K562 (cell line): ENCODE data around the gene RNF214. TPM values are rescaled to one million over a fixed set of nuclear protein-coding genes. Genes with fewer than 3 reads are reported as not detected.

Experiments
- ATAC-seq: fragments of 200-7000 bp; cut with Tn5 transposase; 3 replicates; pipeline ENCODE4 v1.9.1; 2020; ENCODE audit warnings: moderate library complexity
- BruUV-seq: library from RNA; stranded (reverse); fragments of 400-500 nt; replicated peaks from 2 replicates; lab custom pipeline; 2021; lab: Mats Ljungman, UMichigan
- CTCF ChIA-PET: fragments of 300-600 bp; formaldehyde crosslinking; extraction: SDS; loops from one replicate; lab custom pipeline; 2021; ENCODE audit warnings: low intra/inter-chr PET ratio; lab: Yijun Ruan, JAX
- POLR2A ChIA-PET: fragments of 300-600, 350-650 bp; sonication (Branson Sonifier 250); formaldehyde crosslinking; extraction: SDS; loops from one replicate; lab custom pipeline; 2021; ENCODE audit warnings: antibody characterized with exemption, inconsistent platforms; lab: Yijun Ruan, JAX
- DNase-seq, 4 experiments: peaks; one replicate each; pipeline versions ENCODE4 v3.0.0 to v3.0.0-alpha.2; 2011 to 2018; ENCODE audit warnings: low spot score in 3 of 4, mixed read lengths in 3 of 4; ENCODE audit errors: extremely low read depth in 1 of 4
- FAIRE-seq: peaks from 2 replicates; lab custom pipeline; 2011; peaks lifted over from hg19 to GRCh38; lab: Jason Lieb, UNC
- H2AFZ ChIP-seq: 2 replicates; pipeline ENCODE4 v1.6.0; 2011; ENCODE audit warnings: low read depth, low read length, control low read depth, inconsistent platforms
- H3K27ac ChIP-seq: fragments of 200-600 bp; 3 replicates; pipeline ENCODE4 v1.8.0; 2011; ENCODE audit warnings: low read depth, mild to moderate bottlenecking, control low read depth, inconsistent platforms, low read length, moderate library complexity, mixed read lengths; ENCODE audit errors: extremely low read depth
- H3K27me3 ChIP-seq, 2 experiments: fragments of 300-600 bp in 1 of 2; 2 replicates in 1 of 2; 3 replicates in 1 of 2; pipeline versions ENCODE4 v1.6.0 to v1.8.0; 2011; ENCODE audit warnings: inconsistent platforms in 2 of 2, low read length in 2 of 2, mild to moderate bottlenecking in 1 of 2, mixed read lengths in 1 of 2, moderate library complexity in 1 of 2; ENCODE audit not compliant: control insufficient read depth in 2 of 2, insufficient read depth in 2 of 2
- H3K36me3 ChIP-seq: fragments of 300-600 bp; 3 replicates; pipeline ENCODE4 v1.8.0; 2011; ENCODE audit warnings: mild to moderate bottlenecking, low read length, inconsistent platforms; ENCODE audit not compliant: control insufficient read depth, insufficient read depth
- H3K4me1 ChIP-seq, 2 experiments: fragments of 200-600 bp in 1 of 2; replicated peaks in 1 of 2; 2 replicates in 1 of 2; 3 replicates in 1 of 2; pipeline versions ENCODE4 v1.5.1 to v1.8.0; 2011; ENCODE audit warnings: inconsistent platforms in 2 of 2, low read length in 2 of 2, mild to moderate bottlenecking in 1 of 2, mixed read lengths in 1 of 2, moderate library complexity in 1 of 2; ENCODE audit not compliant: control insufficient read depth in 2 of 2, insufficient read depth in 2 of 2
- H3K4me2 ChIP-seq: 2 replicates; pipeline ENCODE4 v1.6.1; 2011; ENCODE audit warnings: low read length, control low read depth, inconsistent platforms, mixed read lengths; ENCODE audit not compliant: insufficient read depth
- H3K4me3 ChIP-seq: fragments of 200-600 bp; sonication (generic), shearing (Covaris generic); 2 replicates; pipeline ENCODE4 v1.5.1; 2016; ENCODE audit warnings: control low read depth, inconsistent platforms
- H3K79me2 ChIP-seq: fragments of 200-600 bp; 3 replicates; pipeline ENCODE4 v1.8.0; 2011; ENCODE audit warnings: low read length, inconsistent platforms; ENCODE audit not compliant: control insufficient read depth, insufficient read depth
- H3K9ac ChIP-seq, 2 experiments: 2 replicates each; pipeline versions ENCODE4 v1.6.0 to v1.6.1; 2011; ENCODE audit warnings: low read depth in 2 of 2, low read length in 2 of 2, control low read depth in 1 of 2, inconsistent platforms in 1 of 2, mild to moderate bottlenecking in 1 of 2, mixed read lengths in 1 of 2; ENCODE audit not compliant: insufficient read depth in 1 of 2
- H3K9me1 ChIP-seq: one replicate; pipeline ENCODE4 v1.6.0; 2011; ENCODE audit warnings: inconsistent platforms, mild to moderate bottlenecking, low read length, moderate library complexity; ENCODE audit not compliant: control insufficient read depth, insufficient read depth
- H3K9me3 ChIP-seq: replicated peaks from 2 replicates; pipeline ENCODE4 v1.5.1; 2011; ENCODE audit warnings: low read depth, low read length, inconsistent platforms; ENCODE audit not compliant: control insufficient read depth, insufficient read depth
- H4K20me1 ChIP-seq: replicated peaks from 2 replicates; pipeline ENCODE4 v1.6.1; 2011; ENCODE audit warnings: low read length, inconsistent platforms, mixed read lengths; ENCODE audit not compliant: control insufficient read depth, insufficient read depth
- CAMTA2 ChIP-seq: fragments of 250-450 bp; sonication (Bioruptor Pico); conservative IDR thresholded peaks from 2 replicates; pipeline ENCODE4 v1.5.1; 2022
- HNRNPLL ChIP-seq: fragments of 200-400 bp; formaldehyde crosslinking; IDR thresholded peaks from 2 replicates; pipeline ENCODE4 v1.6.1; 2017; ENCODE audit warnings: low read length, low read depth, mild to moderate bottlenecking; ENCODE audit not compliant: poor library complexity, severe bottlenecking
- NFE2 ChIP-seq: IDR thresholded peaks from 2 replicates; pipeline ENCODE4 v1.6.1; 2014; ENCODE audit warnings: antibody characterized with exemption, low read depth
- RBFOX2 ChIP-seq: fragments of 200-400 bp; formaldehyde crosslinking; IDR thresholded peaks from 2 replicates; pipeline ENCODE4 v1.6.1; 2017; ENCODE audit warnings: low read depth, mild to moderate bottlenecking, low read length, moderate library complexity
- ZFP1 ChIP-seq: fragments of 450-650 bp; formaldehyde crosslinking; IDR thresholded peaks from 2 replicates; pipeline ENCODE4 v1.4.0; 2020; ENCODE audit warnings: mild to moderate bottlenecking, mixed read lengths
- ZNF586 ChIP-seq: fragments of 450-650 bp; formaldehyde crosslinking; conservative IDR thresholded peaks from 2 replicates; pipeline ENCODE4 v1.4.0; 2020; ENCODE audit warnings: mild to moderate bottlenecking, moderate library complexity
- ZNF77 ChIP-seq: fragments of 250-450 bp; sonication (Bioruptor Pico); IDR thresholded peaks from 2 replicates; pipeline ENCODE4 v1.5.0; 2020
- WGBS: fragments of 100-300 bp; shearing (Covaris generic); methylation state at CpG from one replicate; pipeline ENCODE4 v1.1.6; 2016; ENCODE audit warnings: low coverage, mixed read lengths; ENCODE audit not compliant: insufficient coverage; ENCODE audit errors: missing lambda C conversion rate; 5-methylcytosine and 5-hydroxymethylcytosine counted together
- in situ Hi-C: fragments of 300-500 bp; cut with MboI; formaldehyde crosslinking; loops from 4 replicates; pipeline ENCODE4 v1.15.0; 2018; ENCODE audit warnings: inconsistent platforms, mixed read lengths
- intact Hi-C: fragments of 100-400 bp; cut with micrococcal nuclease; formaldehyde crosslinking; loops from 2 replicates; pipeline ENCODE4 v1.14.2; 2022
- polyA plus RNA-seq, 8 experiments: library from polyadenylated mRNA; depleted of rRNA in 4 of 8; stranded (reverse) in 5 of 8; unstranded in 3 of 8; fragments of >200 nt; fragmentation: Nextera tagmentation in 2 of 8; fragmentation: Illumina TruSeq in 1 of 8; extraction: Ambion mirVana in 2 of 8; extraction: Trizol in 1 of 8; gene quantifications; 2 replicates each; pipeline versions ENCODE4 v1.2.1 to v1.2.3, GENCODE V29; 2011 to 2014; ENCODE audit warnings: inconsistent platforms in 1 of 8, missing spikeins in 1 of 8
- total RNA-seq, 7 experiments: library from RNA; depleted of rRNA in 6 of 7; stranded (reverse); fragments of >200 nt in 6 of 7; fragmentation: Illumina TruSeq in 2 of 7; extraction: Trizol in 2 of 7; gene quantifications; 2 replicates each; pipeline versions ENCODE4 v1.2.1 to v1.2.3, GENCODE V29; 2011 to 2021; ENCODE audit warnings: low replicate concordance in 1 of 7
- TF ChIP-seq, protein P1 (sequence below): sonication (generic); formaldehyde crosslinking; IDR thresholded peaks from 2 replicates; pipeline ENCODE4 v1.8.1; 2022; ENCODE audit warnings: missing genetic modification reagents
- TF ChIP-seq, protein P2 (sequence below): fragments of 200-600 bp; sonication (generic); IDR thresholded peaks from one replicate; pipeline ENCODE4 v1.6.1; 2012; ENCODE audit warnings: mild to moderate bottlenecking, low read depth, low read length, inconsistent platforms

Gene RNF214
- total and polyA plus RNA-seq, 9 of the 15 experiments (the other 6 are each of a cell fraction or from before 2014, with no cell fraction given): 6.6 to 24.8 (median 11.9) TPM

- peak; percentile 42; the same call in 1 of the 2 replicates for TF ChIP-seq RBFOX2
- TF ChIP-seq, protein P1, sequence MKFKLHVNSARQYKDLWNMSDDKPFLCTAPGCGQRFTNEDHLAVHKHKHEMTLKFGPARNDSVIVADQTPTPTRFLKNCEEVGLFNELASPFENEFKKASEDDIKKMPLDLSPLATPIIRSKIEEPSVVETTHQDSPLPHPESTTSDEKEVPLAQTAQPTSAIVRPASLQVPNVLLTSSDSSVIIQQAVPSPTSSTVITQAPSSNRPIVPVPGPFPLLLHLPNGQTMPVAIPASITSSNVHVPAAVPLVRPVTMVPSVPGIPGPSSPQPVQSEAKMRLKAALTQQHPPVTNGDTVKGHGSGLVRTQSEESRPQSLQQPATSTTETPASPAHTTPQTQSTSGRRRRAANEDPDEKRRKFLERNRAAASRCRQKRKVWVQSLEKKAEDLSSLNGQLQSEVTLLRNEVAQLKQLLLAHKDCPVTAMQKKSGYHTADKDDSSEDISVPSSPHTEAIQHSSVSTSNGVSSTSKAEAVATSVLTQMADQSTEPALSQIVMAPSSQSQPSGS: no peak
Observed at GRCh38 chr11:117229411-117229810, 3.1 kb upstream of the RNF214 start (continued).

DNA sequence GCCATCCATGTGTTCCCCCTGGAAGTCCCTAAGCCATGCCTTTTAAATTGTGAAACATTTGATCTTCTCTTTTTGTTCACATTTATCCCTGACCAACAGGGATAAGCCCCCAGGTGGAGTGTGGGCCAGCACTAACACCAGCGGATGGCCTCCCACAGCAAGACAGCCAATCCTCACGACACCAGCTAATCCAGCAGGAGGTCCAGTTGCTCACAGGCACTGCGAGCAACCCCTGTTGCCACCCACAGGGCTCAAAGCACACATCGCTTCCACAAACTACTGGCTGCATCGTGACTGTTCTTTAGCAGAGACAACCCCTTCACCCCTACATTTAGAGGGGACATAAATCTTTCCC is 2.6 kb upstream of the RNF214 start:
- POLR2A ChIA-PET: interaction anchor here (1.7 to 3.6 kb wide), 2 partner anchors 9 to 14 kb away, joined by 5 to 20 read pairs; no protein-coding TSS in a partner anchor
- Histone ChIP-seq H3K36me3 (peaks cover 46% of the 10 kb centered on the region), H3K9ac (peak overlapping the region in 1 of 2 experiments; percentile 61; a peak in 1 of 4 replicates), H3K27me3 (no peaks in the 10 kb centered on the region), H3K27ac (no peak overlapping the region), H3K79me2 (peaks cover 45% of the 10 kb centered on the region), H3K9me1 (no peaks in the 10 kb centered on the region), H4K20me1 (no peaks in the 10 kb centered on the region; the same call in 1 of the 2 replicates), H2AFZ (no peak overlapping the region), H3K4me3 (no peak overlapping the region), H3K4me2 (no peak overlapping the region), H3K9me3 (no peaks in the 10 kb centered on the region), H3K4me1 (peaks cover 18 to 31% of the 10 kb centered on the region in 2 experiments; a peak in 4 of 5 replicates)
- no peak for ATAC-seq
- DNase-seq: no peak
- CTCF ChIA-PET: no interaction called here
- in situ Hi-C loops: loop anchor here (10.0 to 25.0 kb wide), 2 partner anchors 345 to 718 kb away; no protein-coding TSS in a partner anchor
- intact Hi-C loops: loop anchor here (5.0 kb wide), 3 partner anchors 97 to 438 kb away; partner anchors contain the start of genes APOA5 and CEP164
- 88% methylated on average over 4 of the region's 5 CpGs for WGBS
- BruUV-seq: TSS peak; percentile 38
- no peak for FAIRE-seq
- TF ChIP-seq NFE2: no peak
- no peak for TF ChIP-seq HNRNPLL
- no peak for TF ChIP-seq ZNF77 (CRISPR knock-in tag)
- TF ChIP-seq ZFP1 (CRISPR knock-in tag): no peak
- no peak for TF ChIP-seq CAMTA2 (CRISPR knock-in tag)
- TF ChIP-seq ZNF586 (CRISPR knock-in tag): no peak
- TF ChIP-seq, protein P2, sequence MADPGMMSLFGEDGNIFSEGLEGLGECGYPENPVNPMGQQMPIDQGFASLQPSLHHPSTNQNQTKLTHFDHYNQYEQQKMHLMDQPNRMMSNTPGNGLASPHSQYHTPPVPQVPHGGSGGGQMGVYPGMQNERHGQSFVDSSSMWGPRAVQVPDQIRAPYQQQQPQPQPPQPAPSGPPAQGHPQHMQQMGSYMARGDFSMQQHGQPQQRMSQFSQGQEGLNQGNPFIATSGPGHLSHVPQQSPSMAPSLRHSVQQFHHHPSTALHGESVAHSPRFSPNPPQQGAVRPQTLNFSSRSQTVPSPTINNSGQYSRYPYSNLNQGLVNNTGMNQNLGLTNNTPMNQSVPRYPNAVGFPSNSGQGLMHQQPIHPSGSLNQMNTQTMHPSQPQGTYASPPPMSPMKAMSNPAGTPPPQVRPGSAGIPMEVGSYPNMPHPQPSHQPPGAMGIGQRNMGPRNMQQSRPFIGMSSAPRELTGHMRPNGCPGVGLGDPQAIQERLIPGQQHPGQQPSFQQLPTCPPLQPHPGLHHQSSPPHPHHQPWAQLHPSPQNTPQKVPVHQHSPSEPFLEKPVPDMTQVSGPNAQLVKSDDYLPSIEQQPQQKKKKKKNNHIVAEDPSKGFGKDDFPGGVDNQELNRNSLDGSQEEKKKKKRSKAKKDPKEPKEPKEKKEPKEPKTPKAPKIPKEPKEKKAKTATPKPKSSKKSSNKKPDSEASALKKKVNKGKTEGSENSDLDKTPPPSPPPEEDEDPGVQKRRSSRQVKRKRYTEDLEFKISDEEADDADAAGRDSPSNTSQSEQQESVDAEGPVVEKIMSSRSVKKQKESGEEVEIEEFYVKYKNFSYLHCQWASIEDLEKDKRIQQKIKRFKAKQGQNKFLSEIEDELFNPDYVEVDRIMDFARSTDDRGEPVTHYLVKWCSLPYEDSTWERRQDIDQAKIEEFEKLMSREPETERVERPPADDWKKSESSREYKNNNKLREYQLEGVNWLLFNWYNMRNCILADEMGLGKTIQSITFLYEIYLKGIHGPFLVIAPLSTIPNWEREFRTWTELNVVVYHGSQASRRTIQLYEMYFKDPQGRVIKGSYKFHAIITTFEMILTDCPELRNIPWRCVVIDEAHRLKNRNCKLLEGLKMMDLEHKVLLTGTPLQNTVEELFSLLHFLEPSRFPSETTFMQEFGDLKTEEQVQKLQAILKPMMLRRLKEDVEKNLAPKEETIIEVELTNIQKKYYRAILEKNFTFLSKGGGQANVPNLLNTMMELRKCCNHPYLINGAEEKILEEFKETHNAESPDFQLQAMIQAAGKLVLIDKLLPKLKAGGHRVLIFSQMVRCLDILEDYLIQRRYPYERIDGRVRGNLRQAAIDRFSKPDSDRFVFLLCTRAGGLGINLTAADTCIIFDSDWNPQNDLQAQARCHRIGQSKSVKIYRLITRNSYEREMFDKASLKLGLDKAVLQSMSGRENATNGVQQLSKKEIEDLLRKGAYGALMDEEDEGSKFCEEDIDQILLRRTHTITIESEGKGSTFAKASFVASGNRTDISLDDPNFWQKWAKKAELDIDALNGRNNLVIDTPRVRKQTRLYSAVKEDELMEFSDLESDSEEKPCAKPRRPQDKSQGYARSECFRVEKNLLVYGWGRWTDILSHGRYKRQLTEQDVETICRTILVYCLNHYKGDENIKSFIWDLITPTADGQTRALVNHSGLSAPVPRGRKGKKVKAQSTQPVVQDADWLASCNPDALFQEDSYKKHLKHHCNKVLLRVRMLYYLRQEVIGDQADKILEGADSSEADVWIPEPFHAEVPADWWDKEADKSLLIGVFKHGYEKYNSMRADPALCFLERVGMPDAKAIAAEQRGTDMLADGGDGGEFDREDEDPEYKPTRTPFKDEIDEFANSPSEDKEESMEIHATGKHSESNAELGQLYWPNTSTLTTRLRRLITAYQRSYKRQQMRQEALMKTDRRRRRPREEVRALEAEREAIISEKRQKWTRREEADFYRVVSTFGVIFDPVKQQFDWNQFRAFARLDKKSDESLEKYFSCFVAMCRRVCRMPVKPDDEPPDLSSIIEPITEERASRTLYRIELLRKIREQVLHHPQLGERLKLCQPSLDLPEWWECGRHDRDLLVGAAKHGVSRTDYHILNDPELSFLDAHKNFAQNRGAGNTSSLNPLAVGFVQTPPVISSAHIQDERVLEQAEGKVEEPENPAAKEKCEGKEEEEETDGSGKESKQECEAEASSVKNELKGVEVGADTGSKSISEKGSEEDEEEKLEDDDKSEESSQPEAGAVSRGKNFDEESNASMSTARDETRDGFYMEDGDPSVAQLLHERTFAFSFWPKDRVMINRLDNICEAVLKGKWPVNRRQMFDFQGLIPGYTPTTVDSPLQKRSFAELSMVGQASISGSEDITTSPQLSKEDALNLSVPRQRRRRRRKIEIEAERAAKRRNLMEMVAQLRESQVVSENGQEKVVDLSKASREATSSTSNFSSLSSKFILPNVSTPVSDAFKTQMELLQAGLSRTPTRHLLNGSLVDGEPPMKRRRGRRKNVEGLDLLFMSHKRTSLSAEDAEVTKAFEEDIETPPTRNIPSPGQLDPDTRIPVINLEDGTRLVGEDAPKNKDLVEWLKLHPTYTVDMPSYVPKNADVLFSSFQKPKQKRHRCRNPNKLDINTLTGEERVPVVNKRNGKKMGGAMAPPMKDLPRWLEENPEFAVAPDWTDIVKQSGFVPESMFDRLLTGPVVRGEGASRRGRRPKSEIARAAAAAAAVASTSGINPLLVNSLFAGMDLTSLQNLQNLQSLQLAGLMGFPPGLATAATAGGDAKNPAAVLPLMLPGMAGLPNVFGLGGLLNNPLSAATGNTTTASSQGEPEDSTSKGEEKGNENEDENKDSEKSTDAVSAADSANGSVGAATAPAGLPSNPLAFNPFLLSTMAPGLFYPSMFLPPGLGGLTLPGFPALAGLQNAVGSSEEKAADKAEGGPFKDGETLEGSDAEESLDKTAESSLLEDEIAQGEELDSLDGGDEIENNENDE: no peak
